A673 (cell line): ENCODE measurements around the gene RIMS1.

ENCODE experiments used
- EZH2 ChIP-seq: fragments of 200-600 bp; sonication (generic); IDR thresholded peaks from 2 replicates; pipeline ENCODE4 v1.6.1; 2017; ENCODE audit warnings: borderline replicate concordance, low read depth, mild to moderate bottlenecking, mixed read lengths, antibody characterized with exemption, low read length; ENCODE audit not compliant: poor library complexity, severe bottlenecking
- TF ChIP-seq, protein P1 (sequence below): fragments of 300-800, 200-600 bp; sonication (generic); conservative IDR thresholded peaks from 2 replicates; pipeline ENCODE4 v1.5.1; 2017; ENCODE audit warnings: low read depth, mild to moderate bottlenecking, antibody characterized with exemption, low read length, moderate library complexity, mixed read lengths

GRCh38 chr6:72381076-72381475, 494.7 kb downstream of the RIMS1 start:
- TF ChIP-seq, protein P1, sequence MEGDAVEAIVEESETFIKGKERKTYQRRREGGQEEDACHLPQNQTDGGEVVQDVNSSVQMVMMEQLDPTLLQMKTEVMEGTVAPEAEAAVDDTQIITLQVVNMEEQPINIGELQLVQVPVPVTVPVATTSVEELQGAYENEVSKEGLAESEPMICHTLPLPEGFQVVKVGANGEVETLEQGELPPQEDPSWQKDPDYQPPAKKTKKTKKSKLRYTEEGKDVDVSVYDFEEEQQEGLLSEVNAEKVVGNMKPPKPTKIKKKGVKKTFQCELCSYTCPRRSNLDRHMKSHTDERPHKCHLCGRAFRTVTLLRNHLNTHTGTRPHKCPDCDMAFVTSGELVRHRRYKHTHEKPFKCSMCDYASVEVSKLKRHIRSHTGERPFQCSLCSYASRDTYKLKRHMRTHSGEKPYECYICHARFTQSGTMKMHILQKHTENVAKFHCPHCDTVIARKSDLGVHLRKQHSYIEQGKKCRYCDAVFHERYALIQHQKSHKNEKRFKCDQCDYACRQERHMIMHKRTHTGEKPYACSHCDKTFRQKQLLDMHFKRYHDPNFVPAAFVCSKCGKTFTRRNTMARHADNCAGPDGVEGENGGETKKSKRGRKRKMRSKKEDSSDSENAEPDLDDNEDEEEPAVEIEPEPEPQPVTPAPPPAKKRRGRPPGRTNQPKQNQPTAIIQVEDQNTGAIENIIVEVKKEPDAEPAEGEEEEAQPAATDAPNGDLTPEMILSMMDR, result no peak
- no peak for TF ChIP-seq EZH2
